ENCODE data around the gene PARP14.

- TF ChIP-seq POLR2A (IDR thresholded peaks at IDR 0.05; ENCODE audit: low read depth, low read length) = no peak
- no peak for TF ChIP-seq POLR2AphosphoS5 (IDR thresholded peaks at IDR 0.05; ENCODE audit: low read depth, low read length)
- no peak for TF ChIP-seq PAX5 (IDR thresholded peaks at IDR 0.05; ENCODE audit: insufficient read depth, low read length, severe bottlenecking)
- TF ChIP-seq TAF1 (IDR thresholded peaks at IDR 0.05; ENCODE audit: low read depth, low read length) = no peak
- TF ChIP-seq SPI1 (IDR thresholded peaks at IDR 0.05; ENCODE audit: low read depth, low read length) = no peak
Measured at GRCh38 chr3:122725106-122725505, 44.5 kb downstream of the PARP14 start.

All from GM12891 (cell line).